GM21529 (cell line): ENCODE measurements around the gene ATP9A.

Experiments used
- ATAC-seq: cut with Tn5 transposase; IDR thresholded peaks from one replicate; pipeline ENCODE4 v1.9.1; 2021; ENCODE audit not compliant: unreplicated experiment

ATP9A gene

GRCh38 chr20:51608061-51608460 is 160.1 kb downstream of the ATP9A start:
- ATAC-seq, result no peak

- no peak for ATAC-seq
Observed at GRCh38 chr20:51607170-51607569, 161.0 kb downstream of the ATP9A start.

- no peak for ATAC-seq
Observed at GRCh38 chr20:51604851-51605250, 163.3 kb downstream of the ATP9A start.

- no peak for ATAC-seq
Observed at GRCh38 chr20:51602131-51602530, 166.1 kb downstream of the ATP9A start.

- no peak for ATAC-seq
Observed at GRCh38 chr20:51600950-51601349, 167.2 kb downstream of the ATP9A start.

GRCh38 chr20:51600016-51600420 is 168.2 kb downstream of the ATP9A start:
- no peak for ATAC-seq

GRCh38 chr20:51598556-51598955 is 169.6 kb downstream of the ATP9A start:
- no peak for ATAC-seq

- no peak for ATAC-seq
Observed at GRCh38 chr20:51597389-51598231, 170.6 kb downstream of the ATP9A start.

- ATAC-seq, result no peak
Observed at GRCh38 chr20:51596668-51597388, 171.4 kb downstream of the ATP9A start.

GRCh38 chr20:51595744-51596143 is 172.4 kb downstream of the ATP9A start:
- no peak for ATAC-seq

- ATAC-seq, result peak; percentile 96
Observed at GRCh38 chr20:51595058-51595532, 173.1 kb downstream of the ATP9A start.

- no peak for ATAC-seq
Observed at GRCh38 chr20:51594236-51595057, 173.7 kb downstream of the ATP9A start.

- no peak for ATAC-seq
Observed at GRCh38 chr20:51593584-51593983, 174.6 kb downstream of the ATP9A start.

- ATAC-seq, result no peak
Observed at GRCh38 chr20:51592564-51592963, 175.6 kb downstream of the ATP9A start.

- ATAC-seq, result no peak
Observed at GRCh38 chr20:51591871-51592270, 176.3 kb downstream of the ATP9A start.

- ATAC-seq, result no peak
Observed at GRCh38 chr20:51588762-51589161, 179.4 kb downstream of the ATP9A start.

GRCh38 chr20:51587145-51587544 is 181.0 kb downstream of the ATP9A start:
- ATAC-seq, result no peak

- no peak for ATAC-seq
Observed at GRCh38 chr20:51586005-51586440, 182.2 kb downstream of the ATP9A start.

- ATAC-seq, result no peak
Observed at GRCh38 chr20:51585148-51585547, 183.0 kb downstream of the ATP9A start.

GRCh38 chr20:51584737-51585136 is 183.5 kb downstream of the ATP9A start:
- ATAC-seq, result no peak

- no peak for ATAC-seq
Observed at GRCh38 chr20:51584116-51584515, 184.1 kb downstream of the ATP9A start.
